NCI-H2196 treated with DMSO at 0.1 percent for 48 hours (cell line): Measurements from ENCODE around the gene TBL1X.
A peak's percentile ranks its signal among the peaks of the same experiment; 100 is the strongest.
"Not testable (repeated sequence)": the region's sequence is repeated elsewhere in the genome, so short reads cannot be mapped to it uniquely, and the experiment has no call there.

Experiments used
- DNase-seq: peaks from one replicate; lab custom pipeline; 2025; ENCODE audit not compliant: unreplicated experiment; lab: John Stamatoyannopoulos, UW

The TBL1X gene

DNA sequence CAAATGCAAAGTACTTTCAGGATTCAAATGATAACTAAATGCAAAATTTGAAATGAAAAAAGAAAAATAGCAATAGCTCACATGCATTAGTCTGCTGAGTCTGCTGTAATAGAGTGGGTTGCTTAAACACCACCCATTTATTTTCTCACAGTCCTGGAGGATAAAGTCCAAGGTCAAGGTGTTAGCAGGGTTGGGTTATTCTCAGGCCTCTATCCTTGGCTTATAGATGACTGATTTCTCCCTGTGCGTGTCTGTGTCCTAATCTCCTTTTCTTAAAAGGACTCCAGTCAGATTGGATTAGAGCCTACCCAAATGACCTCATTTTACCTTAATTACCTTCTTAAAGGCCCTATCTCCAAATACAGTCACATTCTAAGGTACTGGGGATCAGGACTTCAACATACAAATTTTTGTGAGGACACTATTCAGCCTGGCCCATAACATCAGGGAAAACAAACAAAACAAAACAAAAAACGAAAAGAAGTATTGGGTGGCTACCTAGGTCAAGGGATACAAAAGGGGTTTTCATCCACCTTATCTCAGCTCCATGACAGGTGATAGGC, 6.3 kb upstream of the TBL1X start:
- no peak for DNase-seq

- no peak for DNase-seq
Observed at GRCh38 chrX:9459186-9459748, 5.6 kb upstream of the TBL1X start.

DNA sequence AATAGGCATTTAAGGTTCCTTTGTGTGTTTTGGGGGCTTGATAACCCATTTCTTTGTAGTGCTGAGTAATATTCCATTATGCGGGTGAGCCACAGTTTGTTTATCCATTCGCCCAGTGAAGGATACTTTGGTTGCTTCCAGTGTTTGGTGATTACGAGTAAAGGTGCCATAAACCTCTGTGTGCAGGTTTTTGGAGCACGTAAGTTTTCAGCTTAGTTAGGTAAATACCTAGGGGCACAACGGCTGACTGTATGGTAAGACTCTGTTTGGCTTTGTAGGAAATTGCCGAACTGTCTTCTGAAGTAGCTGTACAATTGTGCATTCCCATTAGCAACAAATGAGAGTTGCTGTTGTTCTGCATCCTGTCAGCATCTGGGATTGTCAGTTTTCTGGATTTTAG, 3.8 kb upstream of the TBL1X start:
- no peak for DNase-seq

DNA sequence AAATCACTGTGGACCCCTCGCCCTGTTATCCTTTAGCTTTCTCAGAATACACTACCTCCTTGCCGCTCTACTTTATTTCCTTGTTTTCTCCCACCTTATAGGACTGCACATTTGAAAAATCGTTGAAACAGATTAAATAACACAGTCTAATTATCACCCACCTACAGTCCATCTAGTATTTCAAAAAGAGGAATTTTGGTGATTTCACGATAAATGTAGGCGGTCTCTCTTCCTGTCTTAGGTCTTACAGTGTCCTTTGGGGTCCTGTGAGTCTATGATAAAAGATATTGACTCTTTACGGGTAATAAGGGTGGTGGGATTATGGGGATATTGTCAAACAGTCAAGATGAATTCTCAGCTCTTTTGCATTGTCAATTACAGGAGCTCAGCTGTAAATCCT, 2.4 kb upstream of the TBL1X start:
- DNase-seq = no peak

GRCh38 chrX:9465380-9466123, 694 bp downstream of the TBL1X start:
- DNase-seq = no peak

DNA sequence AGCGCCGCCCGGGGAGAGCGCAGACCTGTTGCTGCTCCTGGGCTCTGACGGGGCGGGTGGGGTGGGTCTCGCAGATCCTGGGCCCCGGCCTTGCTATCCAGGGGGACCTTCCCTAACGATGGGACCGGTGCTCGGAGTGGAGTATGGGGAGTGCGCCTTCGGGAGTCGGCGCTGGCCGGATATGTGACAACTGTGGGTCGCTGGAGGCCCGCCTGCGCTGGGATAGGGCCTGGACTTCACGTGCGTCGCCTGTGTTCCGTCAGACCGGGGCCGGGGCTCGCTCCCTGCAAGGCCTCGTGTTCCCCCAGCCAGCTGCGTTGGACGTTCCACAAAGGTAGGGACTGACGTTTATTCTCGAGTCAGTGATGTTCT, 1.3 kb downstream of the TBL1X start:
- DNase-seq = no peak

DNA sequence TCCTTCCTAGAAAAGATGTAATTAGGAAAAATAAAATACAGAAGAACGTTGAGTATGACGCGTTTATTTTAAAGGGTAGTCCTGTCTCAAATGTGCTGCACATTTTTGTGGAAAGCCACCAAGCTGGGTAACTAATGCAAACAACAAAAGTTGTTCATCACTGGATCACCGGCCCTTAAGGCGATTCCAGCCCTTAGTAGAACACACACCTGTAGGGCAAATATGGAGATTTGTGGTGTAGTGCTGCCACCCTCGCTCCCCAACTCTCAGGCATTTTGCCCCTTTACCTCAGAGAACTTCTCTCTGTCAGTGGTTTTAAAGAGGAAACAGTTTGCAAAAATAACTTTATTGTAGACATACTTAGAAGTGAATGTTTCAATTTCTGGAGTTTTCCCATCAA, 1.9 kb downstream of the TBL1X start:
- no peak for DNase-seq

DNA sequence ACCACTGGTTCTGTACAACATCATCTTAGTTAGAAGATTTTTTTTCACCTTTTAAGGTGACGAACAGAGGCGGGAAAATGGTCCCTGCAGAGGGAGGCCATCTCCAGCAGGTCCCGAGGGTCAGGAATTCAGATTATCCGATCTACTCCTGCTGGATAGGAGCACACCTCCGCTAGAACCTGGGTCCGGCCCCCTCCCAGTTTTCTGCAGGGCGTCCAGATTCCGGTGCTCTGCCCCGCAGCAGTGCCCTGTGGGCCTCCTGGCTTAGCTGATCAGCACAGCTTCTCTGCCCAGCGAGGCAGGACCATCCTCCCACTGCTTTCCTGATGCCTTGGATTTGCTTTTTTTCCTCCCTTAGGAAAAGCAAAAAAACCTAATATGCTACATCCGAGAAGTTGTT, 2.3 kb downstream of the TBL1X start:
- DNase-seq = no peak

GRCh38 chrX:9467751-9468150, 2.9 kb downstream of the TBL1X start:
- DNase-seq = no peak

- DNase-seq = no peak
Observed at GRCh38 chrX:9471571-9471985, 6.7 kb downstream of the TBL1X start.

DNA sequence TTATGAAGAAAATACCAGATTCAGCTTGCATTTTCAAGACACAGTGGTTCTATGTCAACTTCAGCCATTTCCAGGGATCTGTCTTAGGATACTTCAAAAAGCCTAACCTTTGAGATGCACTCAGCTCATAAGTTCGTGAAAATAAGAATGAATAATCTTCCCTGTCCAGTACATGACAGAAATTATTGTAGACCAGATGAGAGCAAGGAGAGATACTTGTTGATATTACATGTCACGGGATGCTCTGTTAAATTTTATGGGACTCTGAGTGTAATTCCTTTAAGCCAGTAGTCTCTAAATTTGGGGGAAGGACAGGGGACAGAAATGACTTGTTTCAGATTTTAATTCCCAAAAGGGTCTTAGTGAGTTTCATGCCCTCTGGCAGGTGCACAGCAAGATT, 8.8 kb downstream of the TBL1X start:
- no peak for DNase-seq

DNA sequence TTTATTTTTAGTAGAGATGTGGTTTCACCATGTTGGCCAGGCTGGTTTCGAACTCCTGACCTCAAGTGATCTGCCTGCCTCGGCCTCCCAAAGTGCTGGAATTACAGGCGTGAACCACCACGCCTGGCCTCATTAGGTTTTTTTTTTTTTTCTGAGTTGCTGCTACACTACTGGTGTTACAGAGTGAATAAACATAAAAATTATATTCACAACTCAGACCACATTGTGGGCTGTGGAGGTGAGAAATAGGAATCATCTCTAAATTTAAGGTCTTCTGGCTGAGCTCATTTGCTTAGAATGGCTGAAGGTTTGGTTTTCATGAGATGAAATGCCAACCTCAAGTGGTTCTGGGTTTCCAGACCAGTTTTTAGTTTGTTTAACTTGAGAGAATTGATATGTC, 10.6 kb downstream of the TBL1X start:
- not testable (repeated sequence) for DNase-seq

DNA sequence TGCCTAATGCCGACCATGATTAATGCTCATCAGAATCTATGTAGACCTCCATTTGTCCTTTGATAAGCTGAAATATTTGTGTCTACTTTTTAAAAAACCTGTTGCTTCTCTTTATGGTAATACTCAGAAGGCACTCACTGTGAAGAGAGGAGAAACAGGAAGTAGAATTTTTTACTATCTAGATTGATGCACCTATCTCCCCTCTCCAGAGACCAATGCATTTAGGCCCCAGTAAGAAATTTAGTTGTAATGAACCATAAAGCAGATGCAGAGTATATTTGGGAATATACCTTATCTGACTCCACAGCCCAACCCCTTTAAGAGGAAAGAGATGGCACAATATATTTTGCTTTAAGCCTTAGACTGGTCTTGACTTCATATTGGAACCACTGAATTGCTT, 11.1 kb downstream of the TBL1X start:
- DNase-seq = no peak

- peak; percentile 69 for DNase-seq
Observed at GRCh38 chrX:9476810-9477575, 12.1 kb downstream of the TBL1X start.

- DNase-seq = no peak
Observed at GRCh38 chrX:9482408-9482807, 17.6 kb downstream of the TBL1X start.

- DNase-seq = no peak
Observed at GRCh38 chrX:9482837-9483236, 18.0 kb downstream of the TBL1X start.

DNA sequence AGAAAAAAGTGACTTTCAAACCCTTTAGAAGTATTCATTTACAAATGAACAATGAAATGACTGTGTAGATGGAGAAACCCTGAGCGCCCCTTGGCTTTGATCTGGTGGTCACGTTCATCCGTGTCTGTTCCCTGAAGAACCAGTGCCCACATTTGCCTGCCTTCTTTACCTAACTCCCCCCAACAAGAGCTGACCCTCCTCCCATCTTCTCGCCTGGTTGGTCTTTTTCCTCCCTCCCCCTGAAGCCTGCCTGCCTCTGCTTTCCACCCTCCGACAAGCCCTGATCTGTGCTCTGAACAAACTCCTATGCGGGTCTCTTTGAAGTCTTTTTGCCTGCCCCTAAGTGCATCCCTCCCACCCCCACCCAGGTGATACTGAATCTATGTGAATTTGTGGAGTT, 18.5 kb downstream of the TBL1X start:
- DNase-seq = no peak

GRCh38 chrX:9486786-9487387, 22.0 kb downstream of the TBL1X start:
- DNase-seq = no peak

GRCh38 chrX:9488586-9488985, 23.7 kb downstream of the TBL1X start:
- DNase-seq = no peak

GRCh38 chrX:9489234-9489633, 24.4 kb downstream of the TBL1X start:
- no peak for DNase-seq

DNA sequence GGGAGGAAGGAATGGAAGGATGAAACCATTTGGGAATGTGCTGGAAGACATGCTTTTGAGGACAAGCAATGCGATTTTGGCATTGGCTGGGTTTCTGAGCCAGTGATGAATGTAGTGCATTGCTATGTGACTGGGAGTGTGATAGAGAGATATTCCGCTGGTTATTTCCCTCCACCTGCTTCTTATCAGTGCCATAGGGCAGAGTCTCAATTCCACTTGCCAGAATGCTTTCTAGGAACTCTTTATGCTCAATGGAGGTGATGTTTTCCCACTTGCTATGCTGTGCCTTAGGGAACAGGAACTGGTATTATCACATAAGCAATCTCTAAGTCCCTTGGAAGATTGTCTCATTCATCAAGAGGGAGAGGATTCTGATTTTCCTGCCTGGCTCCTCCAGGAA, 28.0 kb downstream of the TBL1X start:
- DNase-seq = no peak

GRCh38 chrX:9493936-9494335, 29.1 kb downstream of the TBL1X start:
- DNase-seq = no peak
